IMR-90 (cell line): ENCODE data around the gene KLHL8. TPM values are rescaled to one million over a fixed set of nuclear protein-coding genes. Genes with fewer than 3 reads are reported as not detected.

Experiments used
- ATAC-seq: fragments of 200-7000 bp; cut with Tn5 transposase; 2 replicates; pipeline ENCODE4 v1.9.1; 2020; ENCODE audit warnings: low read depth, mild to moderate bottlenecking, moderate library complexity
- BruUV-seq: library from RNA; stranded (reverse); fragments of 400-500 nt; replicated peaks from 2 replicates; lab custom pipeline; 2021; lab: Mats Ljungman, UMichigan
- CTCF ChIA-PET: fragments of 300-600 bp; formaldehyde crosslinking; extraction: SDS; loops from one replicate; lab custom pipeline; 2021; ENCODE audit warnings: antibody characterized with exemption; lab: Yijun Ruan, JAX
- POLR2A ChIA-PET: fragments of 300-600 bp; sonication (Branson Sonifier 250); formaldehyde crosslinking; loops from one replicate; lab custom pipeline; 2022; ENCODE audit warnings: antibody characterized with exemption; ENCODE audit not compliant: unreplicated experiment; lab: Charles Lee
- DNase-seq: peaks from one replicate; pipeline ENCODE4 v3.0.0; 2013
- H2AFZ ChIP-seq: replicated peaks from 2 replicates; pipeline ENCODE3; 2013; ENCODE audit warnings: low read length, mild to moderate bottlenecking; ENCODE audit not compliant: poor library complexity
- H2AK5ac ChIP-seq: 2 replicates; pipeline ENCODE4 v1.6.1; 2013; ENCODE audit warnings: low read depth, low read length, inconsistent platforms
- H2AK9ac ChIP-seq: replicated peaks from 2 replicates; pipeline ENCODE3; 2013; ENCODE audit warnings: mild to moderate bottlenecking, low read depth, low read length, moderate library complexity; ENCODE audit not compliant: poor library complexity
- H2BK120ac ChIP-seq: 2 replicates; pipeline ENCODE4 v1.6.1; 2013; ENCODE audit warnings: low read depth, low read length, inconsistent platforms
- H2BK15ac ChIP-seq: 3 replicates; pipeline ENCODE4 v1.6.1; 2013; ENCODE audit warnings: low read depth, low read length, inconsistent platforms
- H2BK20ac ChIP-seq: 2 replicates; pipeline ENCODE4 v1.6.1; 2013; ENCODE audit warnings: low read depth, mild to moderate bottlenecking, inconsistent platforms, low read length, moderate library complexity
- H2BK5ac ChIP-seq: 2 replicates; pipeline ENCODE4 v1.6.1; 2013; ENCODE audit warnings: mild to moderate bottlenecking, low read depth, low read length, inconsistent platforms; ENCODE audit not compliant: poor library complexity, severe bottlenecking
- H3K14ac ChIP-seq: replicated peaks from 2 replicates; pipeline ENCODE4 v1.6.1; 2013; ENCODE audit warnings: low read depth, low read length, inconsistent platforms
- H3K18ac ChIP-seq: 2 replicates; pipeline ENCODE4 v1.6.1; 2013; ENCODE audit warnings: low read depth, low read length, control low read depth
- H3K23ac ChIP-seq: 2 replicates; pipeline ENCODE4 v1.6.1; 2013; ENCODE audit warnings: low read depth, low read length, inconsistent platforms
- H3K27ac ChIP-seq: 2 replicates; pipeline ENCODE4 v1.5.1; 2013; ENCODE audit warnings: mild to moderate bottlenecking, control low read depth, low read length; ENCODE audit not compliant: insufficient read depth
- H3K27me3 ChIP-seq: 2 replicates; pipeline ENCODE4 v1.6.1; 2013; ENCODE audit warnings: low read length; ENCODE audit not compliant: control insufficient read depth, insufficient read depth
- H3K36me3 ChIP-seq: 2 replicates; pipeline ENCODE4 v1.6.1; 2013; ENCODE audit warnings: low read length, mixed read lengths; ENCODE audit not compliant: control insufficient read depth, insufficient read depth
- H3K4ac ChIP-seq: 2 replicates; pipeline ENCODE4 v1.6.1; 2013; ENCODE audit warnings: low read depth, low read length, inconsistent platforms
- H3K4me1 ChIP-seq: 2 replicates; pipeline ENCODE4 v1.6.1; 2013; ENCODE audit warnings: low read length, mixed read lengths; ENCODE audit not compliant: control insufficient read depth, insufficient read depth
- H3K4me2 ChIP-seq: 2 replicates; pipeline ENCODE4 v1.6.1; 2013; ENCODE audit warnings: low read depth, mild to moderate bottlenecking, control low read depth, low read length, moderate library complexity
- H3K4me3 ChIP-seq: 2 replicates; pipeline ENCODE4 v1.5.1; 2013; ENCODE audit warnings: low read depth, mild to moderate bottlenecking, control low read depth, low read length, moderate library complexity; ENCODE audit not compliant: insufficient read depth
- H3K56ac ChIP-seq: 2 replicates; pipeline ENCODE4 v1.6.1; 2013; ENCODE audit warnings: low read length, inconsistent platforms; ENCODE audit not compliant: insufficient read depth; ENCODE audit errors: extremely low read depth
- H3K79me1 ChIP-seq, 2 experiments: 2 replicates each; pipeline ENCODE4 v1.6.1; 2013; ENCODE audit warnings: low read length in 2 of 2, inconsistent platforms in 1 of 2, low read depth in 1 of 2
- H3K9ac ChIP-seq: 2 replicates; pipeline ENCODE4 v1.6.1; 2013; ENCODE audit warnings: low read depth, low read length, control low read depth
- H3K9me1 ChIP-seq: 2 replicates; pipeline ENCODE4 v1.6.1; 2013; ENCODE audit warnings: low read length, inconsistent platforms; ENCODE audit not compliant: insufficient read depth
- H3K9me3 ChIP-seq: 2 replicates; pipeline ENCODE4 v1.6.1; 2013; ENCODE audit warnings: low read length; ENCODE audit not compliant: control insufficient read depth, insufficient read depth
- H4K20me1 ChIP-seq: 2 replicates; pipeline ENCODE4 v1.6.1; 2013; ENCODE audit warnings: low read length, inconsistent platforms; ENCODE audit not compliant: insufficient read depth
- H4K5ac ChIP-seq: 2 replicates; pipeline ENCODE4 v1.6.1; 2013; ENCODE audit warnings: mild to moderate bottlenecking, low read depth, low read length, control low read depth
- H4K8ac ChIP-seq, 2 experiments: 2 replicates each; pipeline ENCODE4 v1.6.1; 2013; ENCODE audit warnings: low read depth in 2 of 2, low read length in 2 of 2, control low read depth in 1 of 2, inconsistent platforms in 1 of 2
- H4K91ac ChIP-seq: 2 replicates; pipeline ENCODE4 v1.6.1; 2013; ENCODE audit warnings: low read depth, low read length, inconsistent platforms; ENCODE audit not compliant: insufficient read depth
- CEBPB ChIP-seq: IDR thresholded peaks from 2 replicates; pipeline ENCODE4 v1.6.1; 2012; ENCODE audit warnings: low read depth, low read length, improper control_type of control experiment
- CHD1 ChIP-seq: IDR thresholded peaks from 2 replicates; pipeline ENCODE4 v1.6.1; 2012; ENCODE audit warnings: low read depth, low read length, improper control_type of control experiment
- MAFK ChIP-seq: IDR thresholded peaks from 2 replicates; pipeline ENCODE4 v1.6.1; 2012; ENCODE audit warnings: low read depth, low read length, improper control_type of control experiment
- MAZ ChIP-seq: IDR thresholded peaks from 2 replicates; pipeline ENCODE4 v1.6.1; 2012; ENCODE audit warnings: low read depth, mild to moderate bottlenecking, low read length, improper control_type of control experiment, moderate library complexity, borderline replicate concordance
- MXI1 ChIP-seq: IDR thresholded peaks from 2 replicates; pipeline ENCODE4 v1.6.1; 2012; ENCODE audit warnings: low read depth, mild to moderate bottlenecking, low read length, moderate library complexity, borderline replicate concordance
- RAD21 ChIP-seq: IDR thresholded peaks from 2 replicates; pipeline ENCODE4 v1.6.1; 2012; ENCODE audit warnings: low read length, improper control_type of control experiment
- RCOR1 ChIP-seq: IDR thresholded peaks from 2 replicates; pipeline ENCODE4 v1.6.1; 2012; ENCODE audit warnings: mild to moderate bottlenecking, low read length, improper control_type of control experiment; ENCODE audit not compliant: insufficient replicate concordance
- RFX5 ChIP-seq: IDR thresholded peaks from 2 replicates; pipeline ENCODE4 v1.8.0; 2012; ENCODE audit warnings: low read depth, mild to moderate bottlenecking, low read length, moderate library complexity
- SMC3 ChIP-seq: fragments of 150-350 bp; IDR thresholded peaks from 2 replicates; pipeline ENCODE4 v1.6.1; 2016; ENCODE audit warnings: low read depth, mild to moderate bottlenecking, antibody characterized with exemption, low read length, moderate library complexity
- WGBS, 2 experiments: methylation state at CpG; one replicate each; pipeline versions ENCODE4 v1.1.5 to v1.1.7; 2013; ENCODE audit warnings: missing lambda C conversion rate in 2 of 2; ENCODE audit not compliant: insufficient read length in 1 of 2; ENCODE audit errors: extremely low coverage in 2 of 2; 5-methylcytosine and 5-hydroxymethylcytosine counted together
- dilution Hi-C: fragments of 300-500 bp; cut with HindIII; formaldehyde crosslinking; loops from one replicate; pipeline ENCODE4 v1.14.3; 2018; ENCODE audit warnings: low sequenced_read_pairs; ENCODE audit not compliant: unreplicated experiment
- in situ Hi-C: fragments of 300-500 bp; cut with MboI; formaldehyde crosslinking; loops from 3 replicates; pipeline ENCODE4 v1.14.3; 2019; ENCODE audit warnings: low sequenced_read_pairs, inconsistent platforms, mixed read lengths
- intact Hi-C: fragments of 100-400 bp; cut with micrococcal nuclease; formaldehyde crosslinking; loops from 2 replicates; pipeline ENCODE4 v1.10.0; 2022
- polyA plus RNA-seq, 3 experiments: library from polyadenylated mRNA; depleted of rRNA; stranded (reverse); fragments of >200 nt; gene quantifications; 2 replicates each; pipeline ENCODE4 v1.2.3, GENCODE V29; 2012; ENCODE audit warnings: low replicate concordance in 1 of 3
- total RNA-seq: library from RNA; depleted of rRNA; stranded (reverse); fragments of >200 nt; gene quantifications from 2 replicates; pipeline ENCODE4 v1.2.3, GENCODE V29; 2012
- TF ChIP-seq, protein P1 (sequence below): fragments of 150-350 bp; IDR thresholded peaks from 2 replicates; pipeline ENCODE4 v1.6.1; 2016; ENCODE audit warnings: low read depth, mild to moderate bottlenecking, low read length, moderate library complexity, borderline replicate concordance
- TF ChIP-seq, protein P2 (sequence below): conservative IDR thresholded peaks from 2 replicates; pipeline ENCODE4 v1.5.1; 2012; ENCODE audit warnings: mild to moderate bottlenecking, low read depth, low read length, improper control_type of control experiment

Gene KLHL8
- total and polyA plus RNA-seq, 2 of the 4 experiments (the other 2 are of a cell fraction): 3.1 to 9.5 TPM

DNA sequence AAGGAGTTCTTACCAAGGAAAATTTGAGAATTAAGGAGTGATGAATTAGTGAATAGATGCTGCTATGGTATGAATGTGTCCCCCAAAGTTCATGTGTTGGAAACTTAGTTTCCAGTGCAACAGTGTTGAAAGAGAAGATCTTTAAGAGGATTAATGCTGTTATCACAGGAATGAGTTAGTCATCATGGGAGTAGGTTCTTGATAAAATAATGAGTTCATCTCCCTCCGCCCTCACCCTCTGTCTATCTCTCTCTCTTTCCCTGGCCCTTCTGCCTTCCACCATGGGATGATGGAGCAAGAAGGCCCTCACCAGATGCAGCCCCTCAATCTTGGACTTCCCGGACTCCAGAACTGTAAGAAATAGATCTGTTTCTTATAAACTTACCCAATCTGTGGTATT is 38.3 kb upstream of the KLHL8 start:
- in situ Hi-C loops: no loop called here
- no TSS peak for BruUV-seq
- no peak overlapping the region for H2AK5ac ChIP-seq
- H3K23ac ChIP-seq: no peak overlapping the region
- H4K20me1 ChIP-seq: no peaks in the 10 kb centered on the region
- ChIA-PET POLR2A (no interaction called here), CTCF (no interaction called here)
- H3K18ac ChIP-seq: no peak overlapping the region
- no peaks in the 10 kb centered on the region for H3K79me1 ChIP-seq
- no peak overlapping the region for H2BK15ac ChIP-seq
- H3K56ac ChIP-seq: no peak overlapping the region
- no peak overlapping the region for H4K8ac ChIP-seq
- H3K9me3 ChIP-seq: no peaks in the 10 kb centered on the region
- no peak overlapping the region for H3K14ac ChIP-seq
- H2BK5ac ChIP-seq: no peak overlapping the region
- H4K91ac ChIP-seq: no peak overlapping the region
- H3K9ac ChIP-seq: no peak overlapping the region
- DNase-seq (no peak), ATAC-seq (no peak)
- no peaks in the 10 kb centered on the region for H3K9me1 ChIP-seq
- H2AK9ac ChIP-seq: no peak overlapping the region
- dilution Hi-C loops: no loop called here
- intact Hi-C loops: no loop called here
- H2AFZ ChIP-seq: no peak overlapping the region
- H2BK20ac ChIP-seq: no peak overlapping the region
- H2BK120ac ChIP-seq: no peak overlapping the region
- H4K5ac ChIP-seq: no peak overlapping the region
- TF ChIP-seq RFX5: no peak
- TF ChIP-seq SMC3: no peak
- no peak for TF ChIP-seq RCOR1
- no peak for TF ChIP-seq MAZ
- no peak for TF ChIP-seq CEBPB
- TF ChIP-seq MXI1: no peak
- no peak for TF ChIP-seq RAD21
- no peak for TF ChIP-seq MAFK
- TF ChIP-seq CHD1: no peak
- TF ChIP-seq, protein P1, sequence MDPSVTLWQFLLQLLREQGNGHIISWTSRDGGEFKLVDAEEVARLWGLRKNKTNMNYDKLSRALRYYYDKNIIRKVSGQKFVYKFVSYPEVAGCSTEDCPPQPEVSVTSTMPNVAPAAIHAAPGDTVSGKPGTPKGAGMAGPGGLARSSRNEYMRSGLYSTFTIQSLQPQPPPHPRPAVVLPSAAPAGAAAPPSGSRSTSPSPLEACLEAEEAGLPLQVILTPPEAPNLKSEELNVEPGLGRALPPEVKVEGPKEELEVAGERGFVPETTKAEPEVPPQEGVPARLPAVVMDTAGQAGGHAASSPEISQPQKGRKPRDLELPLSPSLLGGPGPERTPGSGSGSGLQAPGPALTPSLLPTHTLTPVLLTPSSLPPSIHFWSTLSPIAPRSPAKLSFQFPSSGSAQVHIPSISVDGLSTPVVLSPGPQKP: no peak
- TF ChIP-seq, protein P2, sequence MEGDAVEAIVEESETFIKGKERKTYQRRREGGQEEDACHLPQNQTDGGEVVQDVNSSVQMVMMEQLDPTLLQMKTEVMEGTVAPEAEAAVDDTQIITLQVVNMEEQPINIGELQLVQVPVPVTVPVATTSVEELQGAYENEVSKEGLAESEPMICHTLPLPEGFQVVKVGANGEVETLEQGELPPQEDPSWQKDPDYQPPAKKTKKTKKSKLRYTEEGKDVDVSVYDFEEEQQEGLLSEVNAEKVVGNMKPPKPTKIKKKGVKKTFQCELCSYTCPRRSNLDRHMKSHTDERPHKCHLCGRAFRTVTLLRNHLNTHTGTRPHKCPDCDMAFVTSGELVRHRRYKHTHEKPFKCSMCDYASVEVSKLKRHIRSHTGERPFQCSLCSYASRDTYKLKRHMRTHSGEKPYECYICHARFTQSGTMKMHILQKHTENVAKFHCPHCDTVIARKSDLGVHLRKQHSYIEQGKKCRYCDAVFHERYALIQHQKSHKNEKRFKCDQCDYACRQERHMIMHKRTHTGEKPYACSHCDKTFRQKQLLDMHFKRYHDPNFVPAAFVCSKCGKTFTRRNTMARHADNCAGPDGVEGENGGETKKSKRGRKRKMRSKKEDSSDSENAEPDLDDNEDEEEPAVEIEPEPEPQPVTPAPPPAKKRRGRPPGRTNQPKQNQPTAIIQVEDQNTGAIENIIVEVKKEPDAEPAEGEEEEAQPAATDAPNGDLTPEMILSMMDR: no peak
- no peaks in the 10 kb centered on the region for H3K36me3 ChIP-seq
- no peak overlapping the region for H3K4ac ChIP-seq
- no peaks in the 10 kb centered on the region; the same call in 1 of the 2 replicates for H3K27me3 ChIP-seq
- no peaks in the 10 kb centered on the region for H3K4me1 ChIP-seq
- H3K27ac ChIP-seq: no peak overlapping the region
- H3K4me3 ChIP-seq: no peak overlapping the region
- WGBS, 2 experiments: no CpG with 5 or more reads among the region's 2 CpGs
- no peak overlapping the region for H3K4me2 ChIP-seq
